K562 (cell line): ENCODE results near the gene DAO. TPM values are rescaled to one million over a fixed set of nuclear protein-coding genes. Genes with fewer than 3 reads are reported as not detected.

Source experiments
- ATAC-seq: fragments of 200-7000 bp; cut with Tn5 transposase; 3 replicates; pipeline ENCODE4 v1.9.1; 2020; ENCODE audit warnings: moderate library complexity
- Bru-seq: library from RNA; stranded (reverse); fragments of 400-500 nt; gene quantifications from one replicate; lab custom pipeline; 2021; lab: Mats Ljungman, UMichigan
- BruChase-seq, 2 experiments: library from RNA; stranded (reverse); fragments of 400-500 nt; gene quantifications; one replicate each; lab custom pipeline; 2021; lab: Mats Ljungman, UMichigan
- BruUV-seq: library from RNA; stranded (reverse); fragments of 400-500 nt; replicated peaks from 2 replicates; lab custom pipeline; 2021; lab: Mats Ljungman, UMichigan
- CTCF ChIA-PET: fragments of 300-600 bp; formaldehyde crosslinking; extraction: SDS; loops from one replicate; lab custom pipeline; 2021; ENCODE audit warnings: low intra/inter-chr PET ratio; lab: Yijun Ruan, JAX
- POLR2A ChIA-PET: fragments of 300-600, 350-650 bp; sonication (Branson Sonifier 250); formaldehyde crosslinking; extraction: SDS; loops from one replicate; lab custom pipeline; 2021; ENCODE audit warnings: antibody characterized with exemption, inconsistent platforms; lab: Yijun Ruan, JAX
- DNase-seq, 4 experiments: peaks; one replicate each; pipeline versions ENCODE4 v3.0.0 to v3.0.0-alpha.2; 2011 to 2018; ENCODE audit warnings: low spot score in 3 of 4, mixed read lengths in 3 of 4; ENCODE audit errors: extremely low read depth in 1 of 4
- FAIRE-seq: peaks from 2 replicates; lab custom pipeline; 2011; peaks lifted over from hg19 to GRCh38; lab: Jason Lieb, UNC
- H2AFZ ChIP-seq: 2 replicates; pipeline ENCODE4 v1.6.0; 2011; ENCODE audit warnings: low read depth, low read length, control low read depth, inconsistent platforms
- H3K27ac ChIP-seq: fragments of 200-600 bp; 3 replicates; pipeline ENCODE4 v1.8.0; 2011; ENCODE audit warnings: low read depth, mild to moderate bottlenecking, control low read depth, inconsistent platforms, low read length, moderate library complexity, mixed read lengths; ENCODE audit errors: extremely low read depth
- H3K27me3 ChIP-seq, 2 experiments: fragments of 300-600 bp in 1 of 2; 2 replicates in 1 of 2; 3 replicates in 1 of 2; pipeline versions ENCODE4 v1.6.0 to v1.8.0; 2011; ENCODE audit warnings: inconsistent platforms in 2 of 2, low read length in 2 of 2, mild to moderate bottlenecking in 1 of 2, mixed read lengths in 1 of 2, moderate library complexity in 1 of 2; ENCODE audit not compliant: control insufficient read depth in 2 of 2, insufficient read depth in 2 of 2
- H3K36me3 ChIP-seq: fragments of 300-600 bp; 3 replicates; pipeline ENCODE4 v1.8.0; 2011; ENCODE audit warnings: mild to moderate bottlenecking, low read length, inconsistent platforms; ENCODE audit not compliant: control insufficient read depth, insufficient read depth
- H3K4me1 ChIP-seq, 2 experiments: fragments of 200-600 bp in 1 of 2; replicated peaks in 1 of 2; 2 replicates in 1 of 2; 3 replicates in 1 of 2; pipeline versions ENCODE4 v1.5.1 to v1.8.0; 2011; ENCODE audit warnings: inconsistent platforms in 2 of 2, low read length in 2 of 2, mild to moderate bottlenecking in 1 of 2, mixed read lengths in 1 of 2, moderate library complexity in 1 of 2; ENCODE audit not compliant: control insufficient read depth in 2 of 2, insufficient read depth in 2 of 2
- H3K4me2 ChIP-seq: 2 replicates; pipeline ENCODE4 v1.6.1; 2011; ENCODE audit warnings: low read length, control low read depth, inconsistent platforms, mixed read lengths; ENCODE audit not compliant: insufficient read depth
- H3K4me3 ChIP-seq: fragments of 200-600 bp; sonication (generic), shearing (Covaris generic); 2 replicates; pipeline ENCODE4 v1.5.1; 2016; ENCODE audit warnings: control low read depth, inconsistent platforms
- H3K79me2 ChIP-seq: fragments of 200-600 bp; 3 replicates; pipeline ENCODE4 v1.8.0; 2011; ENCODE audit warnings: low read length, inconsistent platforms; ENCODE audit not compliant: control insufficient read depth, insufficient read depth
- H3K9ac ChIP-seq, 2 experiments: 2 replicates each; pipeline versions ENCODE4 v1.6.0 to v1.6.1; 2011; ENCODE audit warnings: low read depth in 2 of 2, low read length in 2 of 2, control low read depth in 1 of 2, inconsistent platforms in 1 of 2, mild to moderate bottlenecking in 1 of 2, mixed read lengths in 1 of 2; ENCODE audit not compliant: insufficient read depth in 1 of 2
- H3K9me1 ChIP-seq: one replicate; pipeline ENCODE4 v1.6.0; 2011; ENCODE audit warnings: inconsistent platforms, mild to moderate bottlenecking, low read length, moderate library complexity; ENCODE audit not compliant: control insufficient read depth, insufficient read depth
- H3K9me3 ChIP-seq: replicated peaks from 2 replicates; pipeline ENCODE4 v1.5.1; 2011; ENCODE audit warnings: low read depth, low read length, inconsistent platforms; ENCODE audit not compliant: control insufficient read depth, insufficient read depth
- H4K20me1 ChIP-seq: replicated peaks from 2 replicates; pipeline ENCODE4 v1.6.1; 2011; ENCODE audit warnings: low read length, inconsistent platforms, mixed read lengths; ENCODE audit not compliant: control insufficient read depth, insufficient read depth
- ARID2 ChIP-seq: fragments of 450-650 bp; IDR thresholded peaks from 2 replicates; pipeline ENCODE4 v1.6.1; 2017; ENCODE audit warnings: antibody characterized with exemption, mild to moderate bottlenecking
- BRD9 ChIP-seq: fragments of 450-650 bp; IDR thresholded peaks from 2 replicates; pipeline ENCODE4 v1.6.1; 2018; ENCODE audit warnings: low read depth; ENCODE audit not compliant: partially characterized antibody
- CREB3 ChIP-seq: fragments of 450-650 bp; conservative IDR thresholded peaks from 2 replicates; pipeline ENCODE4 v1.6.1; 2016; ENCODE audit warnings: missing genetic modification characterization, low read depth, mild to moderate bottlenecking, missing compliant biosample characterization, moderate library complexity
- GTF2A2 ChIP-seq: IDR thresholded peaks from 2 replicates; pipeline ENCODE4 v1.6.1; 2016; ENCODE audit warnings: mild to moderate bottlenecking, missing genetic modification characterization, missing compliant biosample characterization
- GTF3C2 ChIP-seq: IDR thresholded peaks from 3 replicates; pipeline ENCODE4 v1.6.1; 2011; ENCODE audit warnings: borderline replicate concordance, mild to moderate bottlenecking, moderate library complexity; ENCODE audit not compliant: insufficient read length; ENCODE audit errors: extremely low read depth
- MIER1 ChIP-seq: fragments of 450-650 bp; IDR thresholded peaks from 2 replicates; pipeline ENCODE4 v1.6.1; 2016; ENCODE audit warnings: antibody characterized with exemption, mild to moderate bottlenecking, low read depth
- MTA3 ChIP-seq: fragments of 450-650 bp; formaldehyde crosslinking; IDR thresholded peaks from 2 replicates; pipeline ENCODE4 v1.6.1; 2017; ENCODE audit warnings: mild to moderate bottlenecking, borderline replicate concordance
- ZNF263 ChIP-seq: sonication (generic); formaldehyde crosslinking; IDR thresholded peaks from 2 replicates; pipeline ENCODE4 v1.8.0; 2022; ENCODE audit warnings: mild to moderate bottlenecking, missing genetic modification reagents, borderline replicate concordance
- WGBS: fragments of 100-300 bp; shearing (Covaris generic); methylation state at CpG from one replicate; pipeline ENCODE4 v1.1.6; 2016; ENCODE audit warnings: low coverage, mixed read lengths; ENCODE audit not compliant: insufficient coverage; ENCODE audit errors: missing lambda C conversion rate; 5-methylcytosine and 5-hydroxymethylcytosine counted together
- in situ Hi-C: fragments of 300-500 bp; cut with MboI; formaldehyde crosslinking; loops from 4 replicates; pipeline ENCODE4 v1.15.0; 2018; ENCODE audit warnings: inconsistent platforms, mixed read lengths
- intact Hi-C: fragments of 100-400 bp; cut with micrococcal nuclease; formaldehyde crosslinking; loops from 2 replicates; pipeline ENCODE4 v1.14.2; 2022
- long read RNA-seq, 3 experiments: library from polyadenylated mRNA in 2 of 3; library from RNA in 1 of 3; unstranded in 2 of 3; stranded (forward) in 1 of 3; transcript quantifications; one replicate each; pipeline ENCODE4 v2.0.0, GENCODE V29; 2019 to 2022
- polyA minus RNA-seq, 3 experiments: library from RNA; depleted of rRNA, polyadenylated mRNA; stranded (reverse); fragments of >200 nt; gene quantifications; 2 replicates each; pipeline ENCODE4 v1.2.3, GENCODE V29; 2011
- polyA plus RNA-seq, 8 experiments: library from polyadenylated mRNA; depleted of rRNA in 4 of 8; stranded (reverse) in 5 of 8; unstranded in 3 of 8; fragments of >200 nt; fragmentation: Nextera tagmentation in 2 of 8; fragmentation: Illumina TruSeq in 1 of 8; extraction: Ambion mirVana in 2 of 8; extraction: Trizol in 1 of 8; gene quantifications; 2 replicates each; pipeline versions ENCODE4 v1.2.1 to v1.2.3, GENCODE V29; 2011 to 2014; ENCODE audit warnings: inconsistent platforms in 1 of 8, missing spikeins in 1 of 8
- total RNA-seq, 7 experiments: library from RNA; depleted of rRNA in 6 of 7; stranded (reverse); fragments of >200 nt in 6 of 7; fragmentation: Illumina TruSeq in 2 of 7; extraction: Trizol in 2 of 7; gene quantifications; 2 replicates each; pipeline versions ENCODE4 v1.2.1 to v1.2.3, GENCODE V29; 2011 to 2021; ENCODE audit warnings: low replicate concordance in 1 of 7

Gene DAO
- not detected in 2 replicates for total RNA-seq (2011; cell fraction: chromatin; rRNA removed; ENCODE audit: low replicate concordance)
- total RNA-seq (2011; cell fraction: nucleolus; rRNA removed) = not detected in 2 replicates
- not detected in 2 replicates for total RNA-seq (2011; cell fraction: nucleoplasm; rRNA removed)
- total RNA-seq (2014; rRNA removed) (not detected in 2 replicates), total RNA-seq (2014; rRNA removed; fragmentation: Illumina TruSeq; extraction: Trizol) (not detected in 2 replicates), total RNA-seq (2015; rRNA removed; fragmentation: Illumina TruSeq; extraction: Trizol) (not detected in 2 replicates), total RNA-seq (2021) (not detected in 2 replicates), polyA plus RNA-seq (2011; rRNA removed) (not detected in 2 replicates), polyA plus RNA-seq (2014; fragmentation: Illumina TruSeq; extraction: Trizol) (not detected in 2 replicates), polyA plus RNA-seq (2014; fragmentation: Nextera tagmentation; extraction: Ambion mirVana) (not detected), polyA plus RNA-seq (2014; rRNA removed) (not detected in 2 replicates), polyA minus RNA-seq (2011; rRNA and poly(A)+ RNA removed) (not detected in 2 replicates), Bru-seq, nascent RNA (percentile 5 among the genes with signal in this experiment), BruChase-seq, experiment 1, labeled RNA remaining after a 2-hour chase (percentile 3 among the genes with signal in this experiment), BruChase-seq, experiment 2, labeled RNA remaining after a 6-hour chase (percentile 8 among the genes with signal in this experiment)
- polyA plus RNA-seq (2011; cell fraction: cytosol; rRNA removed) = not detected in 2 replicates
- not detected in 2 replicates for polyA plus RNA-seq (2011; cell fraction: nucleus; rRNA removed)
- polyA plus RNA-seq (2012) = not detected in 2 replicates
- not detected in 2 replicates for polyA minus RNA-seq (2011; cell fraction: cytosol; rRNA and poly(A)+ RNA removed)
- not detected in 2 replicates for polyA minus RNA-seq (2011; cell fraction: nucleus; rRNA and poly(A)+ RNA removed)
- long read RNA-seq, experiment 1 = 0 reads
- long read RNA-seq, experiment 2 = 0 reads
- long read RNA-seq, experiment 3 = 0 reads

- Histone ChIP-seq H4K20me1 (no peaks in the 10 kb centered on the region; the same call in 1 of the 2 replicates), H3K9me1 (no peaks in the 10 kb centered on the region), H3K79me2 (no peaks in the 10 kb centered on the region), H3K9me3 (no peaks in the 10 kb centered on the region), H3K4me3 (no peak within 1 kb of the TSS), H3K36me3 (no peaks in the 10 kb centered on the region), H2AFZ (no peak within 1 kb of the TSS), H3K4me1 (no peaks in the 10 kb centered on the region; a peak in 1 of 5 replicates), H3K9ac (no peak within 1 kb of the TSS), H3K27me3 (peaks cover 21 to 48% of the 10 kb centered on the region in 2 experiments), H3K4me2 (no peak within 1 kb of the TSS), H3K27ac (no peak within 1 kb of the TSS)
- ATAC-seq (no peak; the same call in 2 of the 3 replicates), DNase-seq (no peak), FAIRE-seq (no peak)
- WGBS = 2% methylated on average over 11 of the region's 16 CpGs
- intact Hi-C loops = no loop called here
- POLR2A ChIA-PET = no interaction called here
- CTCF ChIA-PET = no interaction called here
- no TSS peak for BruUV-seq
- in situ Hi-C loops = no loop called here
- TF ChIP-seq ARID2 (no peak), GTF2A2 (tag) (no peak), MTA3 (no peak), GTF3C2 (no peak), BRD9 (no peak), MIER1 (no peak), CREB3 (no peak), ZNF263 (CRISPR knock-in tag) (no peak)
Observed at GRCh38 chr12:108879615-108880254, at the start of gene DAO. TSS of gene DAO (plus strand) at chr12:108880092. CDS start at chr12:108885007, 4,915 bp downstream.
